K562 (cell line): ENCODE data around the gene TEX51. TPM values are rescaled to one million over a fixed set of nuclear protein-coding genes. Genes with fewer than 3 reads are reported as not detected.

Source experiments
- ATAC-seq: fragments of 200-7000 bp; cut with Tn5 transposase; 3 replicates; pipeline ENCODE4 v1.9.1; 2020; ENCODE audit warnings: moderate library complexity
- BruUV-seq: library from RNA; stranded (reverse); fragments of 400-500 nt; replicated peaks from 2 replicates; lab custom pipeline; 2021; lab: Mats Ljungman, UMichigan
- CTCF ChIA-PET: fragments of 300-600 bp; formaldehyde crosslinking; extraction: SDS; loops from one replicate; lab custom pipeline; 2021; ENCODE audit warnings: low intra/inter-chr PET ratio; lab: Yijun Ruan, JAX
- POLR2A ChIA-PET: fragments of 300-600, 350-650 bp; sonication (Branson Sonifier 250); formaldehyde crosslinking; extraction: SDS; loops from one replicate; lab custom pipeline; 2021; ENCODE audit warnings: antibody characterized with exemption, inconsistent platforms; lab: Yijun Ruan, JAX
- DNase-seq, 4 experiments: peaks; one replicate each; pipeline versions ENCODE4 v3.0.0 to v3.0.0-alpha.2; 2011 to 2018; ENCODE audit warnings: low spot score in 3 of 4, mixed read lengths in 3 of 4; ENCODE audit errors: extremely low read depth in 1 of 4
- FAIRE-seq: peaks from 2 replicates; lab custom pipeline; 2011; peaks lifted over from hg19 to GRCh38; lab: Jason Lieb, UNC
- H2AFZ ChIP-seq: 2 replicates; pipeline ENCODE4 v1.6.0; 2011; ENCODE audit warnings: low read depth, low read length, control low read depth, inconsistent platforms
- H3K27ac ChIP-seq: fragments of 200-600 bp; 3 replicates; pipeline ENCODE4 v1.8.0; 2011; ENCODE audit warnings: low read depth, mild to moderate bottlenecking, control low read depth, inconsistent platforms, low read length, moderate library complexity, mixed read lengths; ENCODE audit errors: extremely low read depth
- H3K27me3 ChIP-seq, 2 experiments: fragments of 300-600 bp in 1 of 2; 2 replicates in 1 of 2; 3 replicates in 1 of 2; pipeline versions ENCODE4 v1.6.0 to v1.8.0; 2011; ENCODE audit warnings: inconsistent platforms in 2 of 2, low read length in 2 of 2, mild to moderate bottlenecking in 1 of 2, mixed read lengths in 1 of 2, moderate library complexity in 1 of 2; ENCODE audit not compliant: control insufficient read depth in 2 of 2, insufficient read depth in 2 of 2
- H3K36me3 ChIP-seq: fragments of 300-600 bp; 3 replicates; pipeline ENCODE4 v1.8.0; 2011; ENCODE audit warnings: mild to moderate bottlenecking, low read length, inconsistent platforms; ENCODE audit not compliant: control insufficient read depth, insufficient read depth
- H3K4me1 ChIP-seq, 2 experiments: fragments of 200-600 bp in 1 of 2; replicated peaks in 1 of 2; 2 replicates in 1 of 2; 3 replicates in 1 of 2; pipeline versions ENCODE4 v1.5.1 to v1.8.0; 2011; ENCODE audit warnings: inconsistent platforms in 2 of 2, low read length in 2 of 2, mild to moderate bottlenecking in 1 of 2, mixed read lengths in 1 of 2, moderate library complexity in 1 of 2; ENCODE audit not compliant: control insufficient read depth in 2 of 2, insufficient read depth in 2 of 2
- H3K4me2 ChIP-seq: 2 replicates; pipeline ENCODE4 v1.6.1; 2011; ENCODE audit warnings: low read length, control low read depth, inconsistent platforms, mixed read lengths; ENCODE audit not compliant: insufficient read depth
- H3K4me3 ChIP-seq: fragments of 200-600 bp; sonication (generic), shearing (Covaris generic); 2 replicates; pipeline ENCODE4 v1.5.1; 2016; ENCODE audit warnings: control low read depth, inconsistent platforms
- H3K79me2 ChIP-seq: fragments of 200-600 bp; 3 replicates; pipeline ENCODE4 v1.8.0; 2011; ENCODE audit warnings: low read length, inconsistent platforms; ENCODE audit not compliant: control insufficient read depth, insufficient read depth
- H3K9ac ChIP-seq, 2 experiments: 2 replicates each; pipeline versions ENCODE4 v1.6.0 to v1.6.1; 2011; ENCODE audit warnings: low read depth in 2 of 2, low read length in 2 of 2, control low read depth in 1 of 2, inconsistent platforms in 1 of 2, mild to moderate bottlenecking in 1 of 2, mixed read lengths in 1 of 2; ENCODE audit not compliant: insufficient read depth in 1 of 2
- H3K9me1 ChIP-seq: one replicate; pipeline ENCODE4 v1.6.0; 2011; ENCODE audit warnings: inconsistent platforms, mild to moderate bottlenecking, low read length, moderate library complexity; ENCODE audit not compliant: control insufficient read depth, insufficient read depth
- H3K9me3 ChIP-seq: replicated peaks from 2 replicates; pipeline ENCODE4 v1.5.1; 2011; ENCODE audit warnings: low read depth, low read length, inconsistent platforms; ENCODE audit not compliant: control insufficient read depth, insufficient read depth
- H4K20me1 ChIP-seq: replicated peaks from 2 replicates; pipeline ENCODE4 v1.6.1; 2011; ENCODE audit warnings: low read length, inconsistent platforms, mixed read lengths; ENCODE audit not compliant: control insufficient read depth, insufficient read depth
- AFF1 ChIP-seq, 2 experiments: fragments of 450-650 bp; IDR thresholded peaks; 2 replicates each; pipeline ENCODE4 v1.6.1; 2018; ENCODE audit warnings: mild to moderate bottlenecking in 2 of 2, low read depth in 1 of 2; ENCODE audit not compliant: partially characterized antibody in 2 of 2
- CBX8 ChIP-seq: fragments of 200-600 bp; sonication (generic); IDR thresholded peaks from 2 replicates; pipeline ENCODE4 v1.6.1; 2012; ENCODE audit warnings: borderline replicate concordance, mixed run types, low read depth, mild to moderate bottlenecking, moderate library complexity, mixed read lengths, low read length, control low read depth, inconsistent platforms; ENCODE audit not compliant: poor library complexity, severe bottlenecking; ENCODE audit errors: extremely low read depth
- CTBP1 ChIP-seq: fragments of 450-650 bp; IDR thresholded peaks from 2 replicates; pipeline ENCODE4 v1.6.1; 2016; ENCODE audit warnings: borderline replicate concordance
- HCFC1 ChIP-seq: IDR thresholded peaks from 2 replicates; pipeline ENCODE4 v1.6.1; 2012; ENCODE audit warnings: low read depth, low read length, improper control_type of control experiment
- POLR3G ChIP-seq: IDR thresholded peaks from 2 replicates; pipeline ENCODE4 v1.6.1; 2011; ENCODE audit not compliant: insufficient read length, insufficient replicate concordance; ENCODE audit errors: extremely low read depth
- ZNF407 ChIP-seq: fragments of 450-650 bp; IDR thresholded peaks from 2 replicates; pipeline ENCODE4 v1.6.1; 2016; ENCODE audit warnings: low read depth
- WGBS: fragments of 100-300 bp; shearing (Covaris generic); methylation state at CpG from one replicate; pipeline ENCODE4 v1.1.6; 2016; ENCODE audit warnings: low coverage, mixed read lengths; ENCODE audit not compliant: insufficient coverage; ENCODE audit errors: missing lambda C conversion rate; 5-methylcytosine and 5-hydroxymethylcytosine counted together
- in situ Hi-C: fragments of 300-500 bp; cut with MboI; formaldehyde crosslinking; loops from 4 replicates; pipeline ENCODE4 v1.15.0; 2018; ENCODE audit warnings: inconsistent platforms, mixed read lengths
- intact Hi-C: fragments of 100-400 bp; cut with micrococcal nuclease; formaldehyde crosslinking; loops from 2 replicates; pipeline ENCODE4 v1.14.2; 2022
- polyA plus RNA-seq, 8 experiments: library from polyadenylated mRNA; depleted of rRNA in 4 of 8; stranded (reverse) in 5 of 8; unstranded in 3 of 8; fragments of >200 nt; fragmentation: Nextera tagmentation in 2 of 8; fragmentation: Illumina TruSeq in 1 of 8; extraction: Ambion mirVana in 2 of 8; extraction: Trizol in 1 of 8; gene quantifications; 2 replicates each; pipeline versions ENCODE4 v1.2.1 to v1.2.3, GENCODE V29; 2011 to 2014; ENCODE audit warnings: inconsistent platforms in 1 of 8, missing spikeins in 1 of 8
- total RNA-seq, 7 experiments: library from RNA; depleted of rRNA in 6 of 7; stranded (reverse); fragments of >200 nt in 6 of 7; fragmentation: Illumina TruSeq in 2 of 7; extraction: Trizol in 2 of 7; gene quantifications; 2 replicates each; pipeline versions ENCODE4 v1.2.1 to v1.2.3, GENCODE V29; 2011 to 2021; ENCODE audit warnings: low replicate concordance in 1 of 7

TEX51 gene
- total and polyA plus RNA-seq, 9 of the 15 experiments (the other 6 are each of a cell fraction or from before 2014, with no cell fraction given) = not detected

- no peak overlapping the region for H3K4me3 ChIP-seq
- H4K20me1 ChIP-seq = no peaks in the 10 kb centered on the region
- peaks cover 4% of the 10 kb centered on the region for H3K9me1 ChIP-seq
- FAIRE-seq (no peak), ATAC-seq (no peak), DNase-seq (no peak)
- ChIA-PET CTCF (no interaction called here), POLR2A (interaction anchor here (0.6 kb wide), 1 partner anchor 13 kb away, joined by 3 read pairs; no protein-coding TSS in a partner anchor)
- H3K4me2 ChIP-seq = no peak overlapping the region
- H3K27ac ChIP-seq = no peak overlapping the region
- peaks cover 0 to 10% of the 10 kb centered on the region in 2 experiments; a peak in 2 of 5 replicates for H3K4me1 ChIP-seq
- H3K36me3 ChIP-seq = no peaks in the 10 kb centered on the region
- intact Hi-C loops = loop anchor here (5.0 kb wide), 1 partner anchor 85 kb away; no protein-coding TSS in a partner anchor
- WGBS = 8% methylated on average over 9 of the region's 9 CpGs
- no peak overlapping the region for H3K9ac ChIP-seq
- in situ Hi-C loops = no loop called here
- H2AFZ ChIP-seq = no peak overlapping the region
- H3K9me3 ChIP-seq = no peaks in the 10 kb centered on the region
- no TSS peak for BruUV-seq
- H3K79me2 ChIP-seq = no peaks in the 10 kb centered on the region
- H3K27me3 ChIP-seq = peaks cover 7 to 60% of the 10 kb centered on the region in 2 experiments; a peak in 4 of 5 replicates
- no peak for TF ChIP-seq POLR3G
- no peak for TF ChIP-seq CBX8
- TF ChIP-seq HCFC1 = no peak
- TF ChIP-seq AFF1 (IDR thresholded peaks at IDR 0.05; ENCODE audit: low read depth in 1 of 2, partially characterized antibody in 2 of 2) = no peak
- TF ChIP-seq CTBP1 = no peak
- TF ChIP-seq ZNF407 = no peak
These were observed 11.2 kb upstream of the TEX51 start for GRCh38 chr2:126887506-126887905.
